OCI-LY3 (cell line): ENCODE results near the gene UROC1.

Experiments
- H2AFZ ChIP-seq: fragments of 200-600, 300-600 bp; shearing (Covaris generic); 2 replicates; pipeline ENCODE4 v1.6.0; 2014; ENCODE audit warnings: antibody characterized with exemption, low read depth, low read length
- H3K27ac ChIP-seq: fragments of 200-600, 300-600 bp; sonication (generic); 2 replicates; pipeline ENCODE4 v1.5.1; 2014; ENCODE audit warnings: mild to moderate bottlenecking, low read length, moderate library complexity, mixed read lengths
- H3K27me3 ChIP-seq: fragments of 200-600, 300-600 bp; sonication (generic); 2 replicates; pipeline ENCODE4 v1.6.1; 2014; ENCODE audit warnings: low read depth, low read length, mixed read lengths
- H3K36me3 ChIP-seq: fragments of 200-600, 300-600 bp; sonication (generic); replicated peaks from 2 replicates; pipeline ENCODE3; 2014; ENCODE audit warnings: low read depth, low read length, mixed read lengths
- H3K4me1 ChIP-seq: fragments of 300-600, 200-600 bp; sonication (generic); 2 replicates; pipeline ENCODE4 v1.6.1; 2014; ENCODE audit warnings: low read length, mixed read lengths
- H3K4me2 ChIP-seq: fragments of 200-600, 300-600 bp; sonication (generic); 2 replicates; pipeline ENCODE4 v1.6.1; 2014; ENCODE audit warnings: low read length, mixed read lengths
- H3K4me3 ChIP-seq: fragments of 300-600, 200-600 bp; sonication (generic); 2 replicates; pipeline ENCODE4 v1.5.1; 2014; ENCODE audit warnings: antibody characterized with exemption, mild to moderate bottlenecking, low read length, moderate library complexity
- H3K79me2 ChIP-seq: fragments of 300-600, 200-600 bp; shearing (Covaris generic); 2 replicates; pipeline ENCODE4 v1.6.1; 2014; ENCODE audit warnings: mild to moderate bottlenecking, low read length, mixed read lengths
- H3K9ac ChIP-seq: fragments of 300-600, 200-600 bp; shearing (Covaris generic); 2 replicates; pipeline ENCODE4 v1.6.0; 2014; ENCODE audit warnings: mild to moderate bottlenecking, low read length, moderate library complexity
- H3K9me3 ChIP-seq: fragments of 200-600, 300-600 bp; shearing (Covaris generic); 2 replicates; pipeline ENCODE4 v1.6.1; 2014; ENCODE audit warnings: low read length, mixed read lengths; ENCODE audit not compliant: insufficient read depth
- H4K20me1 ChIP-seq: fragments of 200-600, 300-600 bp; sonication (generic); 2 replicates; pipeline ENCODE4 v1.6.1; 2016; ENCODE audit warnings: low read length, mixed read lengths; ENCODE audit not compliant: insufficient read depth
- EZH2phosphoT487 ChIP-seq: fragments of 200-600 bp; shearing (Covaris generic); IDR thresholded peaks from 2 replicates; pipeline ENCODE4 v1.6.1; 2018; ENCODE audit warnings: antibody characterized with exemption, mixed run types, low read depth
- TF ChIP-seq, protein P1 (sequence below): fragments of 200-600, 300-600 bp; sonication (generic); IDR thresholded peaks from 2 replicates; pipeline ENCODE4 v1.5.1; 2014; ENCODE audit warnings: antibody characterized with exemption, low read length, low read depth

UROC1 gene

DNA sequence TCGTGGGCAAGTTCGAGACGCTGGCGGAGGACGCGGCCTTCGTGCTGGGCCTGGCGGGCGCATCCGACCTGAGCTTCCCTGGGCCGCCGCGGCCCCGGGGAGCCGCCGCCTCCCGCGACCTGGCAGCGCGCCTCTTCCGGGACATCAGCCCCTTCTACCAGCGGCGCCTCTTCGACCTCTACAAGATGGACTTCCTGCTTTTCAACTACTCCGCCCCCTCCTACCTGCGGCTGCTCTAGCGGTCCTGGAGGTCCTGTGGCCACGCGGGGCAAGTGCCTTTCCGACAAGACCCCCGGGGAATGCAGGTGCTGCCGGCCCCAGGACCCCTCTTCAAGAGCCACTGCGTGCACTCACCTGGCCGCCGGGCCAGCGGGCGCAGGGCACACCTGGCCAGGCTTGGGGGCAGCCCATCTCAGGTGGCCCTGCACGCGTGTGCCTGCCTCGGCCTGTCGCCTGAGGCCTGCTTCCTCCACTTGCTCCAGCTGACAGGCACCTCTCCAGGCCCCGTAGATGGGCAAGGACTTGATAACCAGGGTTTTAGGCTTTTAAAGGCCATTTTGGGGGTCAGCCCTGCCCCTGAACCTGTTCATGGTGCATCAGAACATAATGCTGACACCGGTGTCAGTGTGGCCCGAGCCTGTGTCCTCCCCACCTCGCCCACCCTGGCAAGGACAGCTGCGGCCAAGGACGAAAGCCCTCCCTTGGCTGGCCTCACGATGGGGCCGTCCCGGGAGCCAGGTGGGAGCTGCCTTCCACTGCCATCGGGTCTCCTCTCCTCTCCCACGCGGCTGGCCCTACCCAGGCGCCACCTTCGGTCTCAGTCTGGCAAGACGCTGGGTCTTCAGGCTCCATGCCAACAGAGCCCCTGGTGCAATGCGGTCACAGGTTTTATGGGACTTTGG, 25.0 kb upstream of the UROC1 start:
- Histone ChIP-seq H3K9me3 (no peaks in the 10 kb centered on the region), H3K4me3 (no peak overlapping the region), H3K9ac (no peak overlapping the region), H3K36me3 (no peaks in the 10 kb centered on the region), H3K4me1 (no peaks in the 10 kb centered on the region), H4K20me1 (no peaks in the 10 kb centered on the region), H3K27me3 (peaks cover 11% of the 10 kb centered on the region; the same call in 1 of the 2 replicates), H3K79me2 (no peaks in the 10 kb centered on the region), H2AFZ (no peak overlapping the region), H3K27ac (no peak overlapping the region), H3K4me2 (no peak overlapping the region)
- no peak for TF ChIP-seq EZH2phosphoT487
- TF ChIP-seq, protein P1, sequence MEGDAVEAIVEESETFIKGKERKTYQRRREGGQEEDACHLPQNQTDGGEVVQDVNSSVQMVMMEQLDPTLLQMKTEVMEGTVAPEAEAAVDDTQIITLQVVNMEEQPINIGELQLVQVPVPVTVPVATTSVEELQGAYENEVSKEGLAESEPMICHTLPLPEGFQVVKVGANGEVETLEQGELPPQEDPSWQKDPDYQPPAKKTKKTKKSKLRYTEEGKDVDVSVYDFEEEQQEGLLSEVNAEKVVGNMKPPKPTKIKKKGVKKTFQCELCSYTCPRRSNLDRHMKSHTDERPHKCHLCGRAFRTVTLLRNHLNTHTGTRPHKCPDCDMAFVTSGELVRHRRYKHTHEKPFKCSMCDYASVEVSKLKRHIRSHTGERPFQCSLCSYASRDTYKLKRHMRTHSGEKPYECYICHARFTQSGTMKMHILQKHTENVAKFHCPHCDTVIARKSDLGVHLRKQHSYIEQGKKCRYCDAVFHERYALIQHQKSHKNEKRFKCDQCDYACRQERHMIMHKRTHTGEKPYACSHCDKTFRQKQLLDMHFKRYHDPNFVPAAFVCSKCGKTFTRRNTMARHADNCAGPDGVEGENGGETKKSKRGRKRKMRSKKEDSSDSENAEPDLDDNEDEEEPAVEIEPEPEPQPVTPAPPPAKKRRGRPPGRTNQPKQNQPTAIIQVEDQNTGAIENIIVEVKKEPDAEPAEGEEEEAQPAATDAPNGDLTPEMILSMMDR = no peak

DNA sequence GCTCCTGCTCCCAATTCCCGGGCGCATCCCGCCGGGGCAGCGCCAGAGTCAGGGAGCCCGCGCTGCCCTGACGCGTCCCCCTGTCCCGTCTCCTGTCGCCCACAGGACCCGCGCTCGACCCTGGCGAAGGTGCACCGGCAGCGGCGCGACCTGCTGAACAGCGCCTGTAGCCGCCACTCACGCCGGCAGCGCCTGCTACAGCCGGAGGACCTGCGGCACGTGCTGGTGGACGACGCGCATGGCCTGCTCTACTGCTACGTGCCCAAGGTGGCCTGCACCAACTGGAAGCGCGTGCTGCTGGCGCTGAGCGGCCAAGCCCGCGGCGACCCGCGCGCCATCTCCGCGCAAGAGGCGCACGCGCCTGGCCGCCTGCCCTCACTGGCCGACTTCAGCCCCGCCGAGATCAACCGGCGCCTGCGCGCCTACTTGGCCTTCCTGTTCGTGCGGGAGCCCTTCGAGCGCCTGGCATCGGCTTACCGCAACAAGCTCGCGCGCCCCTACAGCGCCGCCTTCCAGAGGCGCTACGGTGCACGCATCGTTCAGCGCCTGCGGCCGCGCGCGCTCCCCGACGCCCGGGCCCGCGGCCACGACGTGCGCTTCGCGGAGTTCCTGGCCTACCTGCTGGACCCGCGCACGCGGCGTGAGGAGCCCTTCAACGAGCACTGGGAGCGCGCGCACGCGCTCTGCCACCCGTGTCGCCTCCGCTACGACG, 24.2 kb upstream of the UROC1 start:
- no peaks in the 10 kb centered on the region for H3K4me1 ChIP-seq
- H3K9ac ChIP-seq = no peak overlapping the region
- no peak overlapping the region for H3K4me3 ChIP-seq
- no peak overlapping the region for H3K4me2 ChIP-seq
- TF ChIP-seq, protein P1 = no peak
- TF ChIP-seq EZH2phosphoT487 = no peak
- no peaks in the 10 kb centered on the region for H4K20me1 ChIP-seq
- no peaks in the 10 kb centered on the region for H3K36me3 ChIP-seq
- H3K27me3 ChIP-seq = peaks cover 3% of the 10 kb centered on the region; the same call in 1 of the 2 replicates
- H2AFZ ChIP-seq = no peak overlapping the region
- H3K27ac ChIP-seq = no peak overlapping the region
- no peaks in the 10 kb centered on the region for H3K9me3 ChIP-seq
- H3K79me2 ChIP-seq = no peaks in the 10 kb centered on the region

DNA sequence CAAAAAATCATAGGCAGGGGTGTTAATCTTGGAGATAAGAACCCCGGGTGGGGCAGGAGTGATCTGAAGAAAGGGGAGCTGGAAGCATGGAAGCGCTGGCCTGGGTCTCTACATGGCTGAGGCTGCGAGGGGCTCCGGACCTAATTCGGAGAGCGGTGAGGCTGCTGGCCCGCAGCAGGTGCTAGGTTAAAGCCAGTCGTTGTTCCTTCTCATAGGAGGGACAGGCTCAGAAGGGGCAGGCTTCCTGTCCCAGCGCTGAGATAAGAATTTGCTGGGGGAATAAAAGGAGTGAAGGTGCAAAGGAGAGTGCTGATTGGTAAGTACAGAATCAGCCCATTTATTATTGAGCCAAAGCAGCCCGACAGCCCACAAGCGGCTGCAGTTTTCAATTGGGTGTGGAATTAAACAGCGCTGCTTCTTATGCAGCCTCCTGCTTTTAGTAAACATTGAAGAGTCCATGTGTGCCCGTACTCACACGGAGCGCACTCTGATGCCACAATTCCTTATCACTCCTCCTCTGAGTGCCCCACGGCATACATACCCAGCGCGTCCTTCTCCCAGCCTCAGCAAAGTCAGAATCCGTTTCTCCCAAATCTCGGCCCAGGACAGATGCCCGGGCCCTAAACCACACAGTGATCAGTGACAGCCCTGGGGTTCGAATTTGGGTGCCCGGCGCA, 23.5 kb upstream of the UROC1 start:
- no peak overlapping the region for H3K9ac ChIP-seq
- no peak overlapping the region for H3K4me2 ChIP-seq
- TF ChIP-seq EZH2phosphoT487 = no peak
- TF ChIP-seq, protein P1 = no peak
- H3K9me3 ChIP-seq = no peaks in the 10 kb centered on the region
- H3K27ac ChIP-seq = no peak overlapping the region
- no peaks in the 10 kb centered on the region for H4K20me1 ChIP-seq
- H2AFZ ChIP-seq = no peak overlapping the region
- H3K36me3 ChIP-seq = no peaks in the 10 kb centered on the region
- no peaks in the 10 kb centered on the region for H3K79me2 ChIP-seq
- no peak overlapping the region for H3K4me3 ChIP-seq
- no peaks in the 10 kb centered on the region for H3K27me3 ChIP-seq
- no peaks in the 10 kb centered on the region for H3K4me1 ChIP-seq

DNA sequence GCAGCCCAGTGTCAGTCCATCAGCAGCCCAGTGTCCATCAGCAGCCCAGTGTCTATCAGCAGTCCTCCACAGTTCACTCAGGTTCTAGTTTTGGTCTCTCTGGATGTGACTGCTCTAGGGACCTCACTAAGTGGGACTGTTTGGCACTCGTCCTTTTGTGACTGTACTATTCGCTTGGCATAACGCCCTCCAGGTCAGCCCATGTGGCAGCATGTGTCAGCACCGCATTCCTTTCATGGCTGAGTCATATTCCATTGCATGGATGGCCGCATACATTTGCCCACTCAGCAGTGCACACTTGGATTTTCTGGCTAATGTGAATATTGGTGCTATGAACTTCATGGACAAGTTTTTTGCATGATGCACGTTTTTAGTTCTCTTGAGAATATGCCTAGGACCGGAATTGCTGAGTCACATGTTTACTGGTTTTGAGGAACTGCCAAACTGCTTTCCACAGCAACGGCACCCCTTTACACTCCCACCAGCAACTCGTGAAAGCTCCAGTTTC, 22.8 kb upstream of the UROC1 start:
- Histone ChIP-seq H4K20me1 (no peaks in the 10 kb centered on the region), H3K27ac (no peak overlapping the region), H3K27me3 (no peaks in the 10 kb centered on the region), H3K4me3 (no peak overlapping the region), H3K9me3 (no peaks in the 10 kb centered on the region), H3K4me1 (no peaks in the 10 kb centered on the region), H3K79me2 (no peaks in the 10 kb centered on the region), H2AFZ (no peak overlapping the region), H3K36me3 (no peaks in the 10 kb centered on the region), H3K9ac (no peak overlapping the region), H3K4me2 (no peak overlapping the region)
- TF ChIP-seq EZH2phosphoT487 = no peak
- TF ChIP-seq, protein P1 = no peak
